Measurements from ENCODE around the gene NAA25.

Gene NAA25

GRCh38 chr12:111992464-111992863, 116.1 kb downstream of the NAA25 start:
- Histone ChIP-seq H3K9ac (ENCODE audit: low read length) (no peak overlapping the region), H3K4me1 (ENCODE audit: control insufficient read depth, insufficient read depth, low read length) (no peaks in the 10 kb centered on the region)

GRCh38 chr12:111991946-111992345, 116.6 kb downstream of the NAA25 start:
- H3K4me3 ChIP-seq (ENCODE audit: low read depth, low read length) = no peak overlapping the region
- H3K4me1 ChIP-seq (ENCODE audit: control insufficient read depth, insufficient read depth, low read length) = no peaks in the 10 kb centered on the region
- no peaks in the 10 kb centered on the region for H3K36me3 ChIP-seq (ENCODE audit: control insufficient read depth, insufficient read depth, low read length)
- H3K9ac ChIP-seq (ENCODE audit: low read length) = no peak overlapping the region
- H3K9me3 ChIP-seq (ENCODE audit: control insufficient read depth, insufficient read depth, low read depth, low read length) = no peaks in the 10 kb centered on the region
- no peaks in the 10 kb centered on the region for H3K27me3 ChIP-seq (ENCODE audit: control insufficient read depth, insufficient read depth, low read length)
- no peak overlapping the region for H3K27ac ChIP-seq (ENCODE audit: low read depth, low read length)

More at GRCh38 chr12:111992464-111992863, 116.1 kb downstream of the NAA25 start:
- no peaks in the 10 kb centered on the region for H3K36me3 ChIP-seq (ENCODE audit: control insufficient read depth, insufficient read depth, low read length)
- no peak overlapping the region for H3K4me3 ChIP-seq (ENCODE audit: low read depth, low read length)
- no peaks in the 10 kb centered on the region for H3K27me3 ChIP-seq (ENCODE audit: control insufficient read depth, insufficient read depth, low read length)
- H3K27ac ChIP-seq (ENCODE audit: low read depth, low read length) = no peak overlapping the region
- no peaks in the 10 kb centered on the region for H3K9me3 ChIP-seq (ENCODE audit: control insufficient read depth, insufficient read depth, low read depth, low read length)

DNA sequence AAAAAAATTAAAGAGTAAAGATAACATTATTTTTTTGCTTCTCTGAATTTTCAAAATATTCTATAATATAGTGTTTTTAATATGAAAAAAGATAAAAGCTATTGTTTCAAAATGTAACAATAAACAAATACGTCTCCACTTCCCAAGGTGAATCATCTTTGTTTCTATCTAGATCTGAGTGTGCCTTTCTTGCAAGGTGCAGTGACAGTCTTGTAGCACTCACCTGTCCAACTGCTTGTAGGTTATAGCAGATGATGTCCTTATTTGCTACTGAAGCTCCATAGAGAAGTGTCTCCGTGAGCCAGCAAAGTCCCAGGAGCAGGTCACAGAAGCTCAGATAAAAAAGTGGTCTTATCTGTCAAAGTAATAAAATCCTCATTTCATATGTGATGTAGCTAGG, 117.0 kb downstream of the NAA25 start:
- H3K27ac ChIP-seq (ENCODE audit: low read depth, low read length) = no peak overlapping the region
- no peaks in the 10 kb centered on the region for H3K4me1 ChIP-seq (ENCODE audit: control insufficient read depth, insufficient read depth, low read length)
- H3K9me3 ChIP-seq (ENCODE audit: control insufficient read depth, insufficient read depth, low read depth, low read length) = no peaks in the 10 kb centered on the region
- no peak overlapping the region for H3K9ac ChIP-seq (ENCODE audit: low read length)
- no peaks in the 10 kb centered on the region for H3K36me3 ChIP-seq (ENCODE audit: control insufficient read depth, insufficient read depth, low read length)
- H3K27me3 ChIP-seq (ENCODE audit: control insufficient read depth, insufficient read depth, low read length) = no peaks in the 10 kb centered on the region
- no peak overlapping the region for H3K4me3 ChIP-seq (ENCODE audit: low read depth, low read length)

- Histone ChIP-seq H3K4me1 (ENCODE audit: control insufficient read depth, insufficient read depth, low read length) (no peaks in the 10 kb centered on the region), H3K27ac (ENCODE audit: low read depth, low read length) (no peak overlapping the region), H3K9ac (ENCODE audit: low read length) (no peak overlapping the region), H3K4me3 (ENCODE audit: low read depth, low read length) (no peak overlapping the region), H3K36me3 (ENCODE audit: control insufficient read depth, insufficient read depth, low read length) (no peaks in the 10 kb centered on the region), H3K27me3 (ENCODE audit: control insufficient read depth, insufficient read depth, low read length) (no peaks in the 10 kb centered on the region), H3K9me3 (ENCODE audit: control insufficient read depth, insufficient read depth, low read depth, low read length) (no peaks in the 10 kb centered on the region)
These were observed 123.8 kb downstream of the NAA25 start for GRCh38 chr12:111984820-111985219.

- no peaks in the 10 kb centered on the region for H3K36me3 ChIP-seq (ENCODE audit: control insufficient read depth, insufficient read depth, low read length)
- H3K27ac ChIP-seq (ENCODE audit: low read depth, low read length) = no peak overlapping the region
- no peak overlapping the region for H3K9ac ChIP-seq (ENCODE audit: low read length)
- no peaks in the 10 kb centered on the region for H3K9me3 ChIP-seq (ENCODE audit: control insufficient read depth, insufficient read depth, low read depth, low read length)
- no peak overlapping the region for H3K4me3 ChIP-seq (ENCODE audit: low read depth, low read length)
- no peaks in the 10 kb centered on the region for H3K27me3 ChIP-seq (ENCODE audit: control insufficient read depth, insufficient read depth, low read length)
- H3K4me1 ChIP-seq (ENCODE audit: control insufficient read depth, insufficient read depth, low read length) = no peaks in the 10 kb centered on the region
These were observed 126.6 kb downstream of the NAA25 start for GRCh38 chr12:111981987-111982386.

- Histone ChIP-seq H3K27me3 (ENCODE audit: control insufficient read depth, insufficient read depth, low read length) (no peaks in the 10 kb centered on the region), H3K4me1 (ENCODE audit: control insufficient read depth, insufficient read depth, low read length) (no peaks in the 10 kb centered on the region), H3K27ac (ENCODE audit: low read depth, low read length) (no peak overlapping the region), H3K36me3 (ENCODE audit: control insufficient read depth, insufficient read depth, low read length) (no peaks in the 10 kb centered on the region), H3K4me3 (ENCODE audit: low read depth, low read length) (no peak overlapping the region), H3K9ac (ENCODE audit: low read length) (no peak overlapping the region), H3K9me3 (ENCODE audit: control insufficient read depth, insufficient read depth, low read depth, low read length) (no peaks in the 10 kb centered on the region)
These were observed 128.0 kb downstream of the NAA25 start for GRCh38 chr12:111980598-111980997.

DNA sequence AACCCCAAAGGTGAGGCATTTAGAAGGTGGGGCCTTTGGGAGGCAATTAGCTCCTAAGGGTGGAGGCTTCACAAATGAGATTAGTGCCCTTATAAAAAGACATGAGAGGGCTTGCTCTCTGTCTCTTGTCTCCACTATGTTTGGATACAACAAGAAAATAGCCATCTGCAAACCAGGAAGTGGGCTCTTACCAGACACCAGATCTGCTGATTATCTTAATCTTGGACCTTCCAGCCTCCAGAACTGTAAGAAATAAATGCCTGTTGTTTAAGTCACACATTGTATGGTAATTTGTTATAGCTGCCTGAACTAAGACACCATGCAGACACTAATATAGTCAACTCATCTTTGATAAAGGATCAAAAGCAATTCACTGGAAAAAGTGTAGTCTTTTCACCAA, 130.0 kb downstream of the NAA25 start:
- Histone ChIP-seq H3K36me3 (ENCODE audit: control insufficient read depth, insufficient read depth, low read length) (no peaks in the 10 kb centered on the region), H3K27me3 (ENCODE audit: control insufficient read depth, insufficient read depth, low read length) (no peaks in the 10 kb centered on the region), H3K4me3 (ENCODE audit: low read depth, low read length) (no peak overlapping the region), H3K27ac (ENCODE audit: low read depth, low read length) (no peak overlapping the region), H3K9ac (ENCODE audit: low read length) (no peak overlapping the region), H3K4me1 (ENCODE audit: control insufficient read depth, insufficient read depth, low read length) (no peaks in the 10 kb centered on the region), H3K9me3 (ENCODE audit: control insufficient read depth, insufficient read depth, low read depth, low read length) (no peaks in the 10 kb centered on the region)

DNA sequence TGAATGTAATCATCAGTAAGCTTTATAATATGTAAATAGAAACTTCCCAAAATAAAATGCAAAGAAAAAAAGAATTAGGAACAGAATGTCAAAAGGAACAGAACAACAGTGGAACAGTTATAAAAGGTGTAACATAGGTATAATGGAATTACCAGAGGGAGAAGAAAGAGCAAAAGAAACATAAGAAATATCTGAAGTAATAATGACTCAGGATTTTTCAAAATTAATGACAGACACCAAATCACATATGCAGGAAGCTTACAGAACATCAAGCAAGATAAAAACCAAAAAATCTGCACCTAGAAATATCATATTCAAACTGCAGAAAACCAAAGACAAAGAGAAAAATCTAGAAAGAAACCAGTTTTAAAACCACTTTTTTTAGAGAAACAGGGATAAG, 131.7 kb downstream of the NAA25 start:
- H3K27me3 ChIP-seq (ENCODE audit: control insufficient read depth, insufficient read depth, low read length) = no peaks in the 10 kb centered on the region
- no peak overlapping the region for H3K27ac ChIP-seq (ENCODE audit: low read depth, low read length)
- no peaks in the 10 kb centered on the region for H3K4me1 ChIP-seq (ENCODE audit: control insufficient read depth, insufficient read depth, low read length)
- H3K9ac ChIP-seq (ENCODE audit: low read length) = no peak overlapping the region
- no peaks in the 10 kb centered on the region for H3K36me3 ChIP-seq (ENCODE audit: control insufficient read depth, insufficient read depth, low read length)
- no peak overlapping the region for H3K4me3 ChIP-seq (ENCODE audit: low read depth, low read length)
- no peaks in the 10 kb centered on the region for H3K9me3 ChIP-seq (ENCODE audit: control insufficient read depth, insufficient read depth, low read depth, low read length)

Data from HUES6 (cell line).